ENCODE results near the gene ADAMTS17.

Gene ADAMTS17

DNA sequence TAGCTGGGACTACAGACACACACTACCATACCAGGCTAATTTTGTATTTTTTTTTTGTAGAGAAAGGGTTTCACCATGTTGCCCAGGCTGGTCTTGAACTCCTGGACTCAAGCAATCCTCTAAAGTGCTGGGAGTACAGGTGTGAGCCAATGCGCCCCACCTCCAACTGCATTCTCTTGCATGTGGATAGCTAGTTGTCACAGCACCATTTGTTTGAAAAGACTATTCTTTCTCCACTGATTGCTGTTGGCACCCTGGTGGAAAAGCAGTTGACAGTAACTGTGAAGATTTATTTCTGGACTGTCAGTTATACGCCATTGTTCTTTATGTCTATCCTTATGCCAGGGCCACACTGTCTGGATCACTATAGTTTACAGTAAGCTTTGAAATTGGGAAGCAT lies 303.9 kb downstream of the ADAMTS17 start:
- DNase-seq: no peak

DNA sequence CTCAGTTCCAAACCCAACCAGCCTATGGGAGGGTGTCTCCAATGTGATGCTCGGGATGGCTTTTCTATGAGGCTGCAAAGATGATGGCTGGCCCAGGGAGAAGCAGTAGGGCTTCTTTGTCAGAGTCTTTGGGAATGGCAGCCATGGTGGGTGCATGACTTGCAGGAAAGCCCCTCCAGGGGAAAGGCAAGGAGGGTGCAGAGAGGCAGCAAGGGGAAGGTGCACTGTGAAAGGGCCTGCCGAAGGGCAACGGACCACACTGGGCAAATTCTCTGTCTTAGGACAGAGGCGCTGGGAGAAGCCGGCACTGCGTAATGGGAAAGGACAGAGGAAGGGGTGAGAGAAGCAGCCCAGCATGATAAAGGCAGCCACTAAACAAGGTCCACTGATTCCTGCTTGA lies 305.8 kb downstream of the ADAMTS17 start:
- no peak for DNase-seq

DNA sequence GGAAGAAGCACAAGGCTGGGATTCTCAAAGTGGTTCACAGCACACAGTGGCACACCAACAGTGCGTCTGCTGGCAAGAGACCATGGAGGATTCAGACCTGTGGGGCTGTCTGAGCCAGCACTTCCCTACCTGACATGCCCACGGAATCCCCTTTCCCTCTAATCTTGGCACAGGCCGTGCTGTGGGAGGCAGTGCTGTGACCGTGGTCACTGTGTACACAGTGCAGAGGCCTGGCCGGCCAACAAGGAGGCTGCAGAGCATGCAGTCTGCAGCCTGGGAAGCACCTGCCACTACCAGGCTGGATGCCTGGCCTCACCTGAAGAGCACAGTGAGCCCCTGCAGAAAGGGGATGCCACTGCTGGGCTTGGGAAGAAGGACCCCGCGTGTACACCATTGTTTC lies 307.6 kb downstream of the ADAMTS17 start:
- no peak for DNase-seq

- no peak for DNase-seq
Measured at GRCh38 chr15:100033140-100033857, 308.5 kb downstream of the ADAMTS17 start.

DNA sequence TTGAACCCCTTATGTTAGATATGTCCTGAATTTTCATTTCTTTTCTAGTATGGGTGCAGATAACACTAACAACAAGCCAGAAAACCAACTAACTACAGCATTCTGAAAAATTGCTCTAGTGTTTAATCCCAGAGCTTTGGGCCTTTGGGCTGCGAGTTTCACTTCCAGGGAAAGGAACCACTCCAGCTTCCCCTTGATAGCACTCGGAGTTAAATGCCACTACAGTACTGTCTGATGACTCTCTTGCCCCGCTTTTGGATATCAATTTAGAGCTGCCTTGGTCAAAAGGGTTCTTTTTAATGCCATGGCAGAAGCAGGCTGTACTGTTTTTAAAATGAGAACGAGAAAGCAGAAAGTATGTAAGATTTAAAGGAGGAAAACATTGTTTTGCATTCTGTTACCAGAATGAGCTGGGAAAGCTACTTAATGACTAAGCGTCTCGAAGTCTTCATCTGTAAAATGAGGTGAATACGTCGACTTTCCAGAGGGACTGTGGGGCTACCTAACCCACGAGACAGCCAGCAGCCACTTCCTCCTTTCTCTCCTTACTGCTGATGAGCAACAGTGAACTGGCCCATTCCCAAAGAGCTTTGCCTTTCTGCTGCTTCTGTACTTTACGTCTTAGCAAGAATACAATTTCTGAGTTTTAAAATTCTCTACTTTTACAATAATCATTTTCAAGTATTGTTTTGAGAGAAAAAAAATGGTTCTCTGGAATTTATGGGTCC lies 309.3 kb downstream of the ADAMTS17 start:
- no peak for DNase-seq

DNA sequence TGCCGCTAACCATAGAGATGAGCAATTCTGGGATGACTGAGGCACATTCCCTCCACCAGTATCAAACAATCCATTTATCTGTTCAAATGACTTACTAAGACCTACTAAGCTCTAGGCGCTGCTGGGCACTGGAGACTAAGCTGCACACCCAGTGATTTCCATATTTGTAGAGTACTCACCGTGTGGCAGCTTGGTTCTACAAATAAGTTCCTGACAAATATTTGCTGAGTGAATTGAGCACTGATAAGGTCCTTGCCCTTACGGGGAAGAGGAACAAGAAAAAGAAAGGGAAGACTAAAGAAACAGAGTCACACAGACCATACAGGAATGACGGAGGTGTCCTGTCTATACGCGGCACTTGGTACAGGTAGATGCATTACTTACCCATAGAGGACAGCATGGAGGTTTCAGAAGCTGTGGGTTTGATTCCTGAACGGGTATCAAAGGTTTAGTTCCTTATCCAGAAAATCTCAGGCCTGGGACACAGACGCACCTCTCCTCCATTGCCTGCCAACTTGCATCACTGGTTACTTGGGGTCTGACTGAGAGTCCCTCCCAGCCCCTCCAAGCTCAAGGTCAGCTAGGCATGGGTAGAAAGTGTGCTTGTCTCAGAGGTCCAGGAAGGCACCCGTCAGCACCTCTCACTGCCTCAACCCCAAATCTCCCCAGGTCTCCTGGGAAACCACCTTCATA lies 310.0 kb downstream of the ADAMTS17 start:
- DNase-seq: no peak

DNA sequence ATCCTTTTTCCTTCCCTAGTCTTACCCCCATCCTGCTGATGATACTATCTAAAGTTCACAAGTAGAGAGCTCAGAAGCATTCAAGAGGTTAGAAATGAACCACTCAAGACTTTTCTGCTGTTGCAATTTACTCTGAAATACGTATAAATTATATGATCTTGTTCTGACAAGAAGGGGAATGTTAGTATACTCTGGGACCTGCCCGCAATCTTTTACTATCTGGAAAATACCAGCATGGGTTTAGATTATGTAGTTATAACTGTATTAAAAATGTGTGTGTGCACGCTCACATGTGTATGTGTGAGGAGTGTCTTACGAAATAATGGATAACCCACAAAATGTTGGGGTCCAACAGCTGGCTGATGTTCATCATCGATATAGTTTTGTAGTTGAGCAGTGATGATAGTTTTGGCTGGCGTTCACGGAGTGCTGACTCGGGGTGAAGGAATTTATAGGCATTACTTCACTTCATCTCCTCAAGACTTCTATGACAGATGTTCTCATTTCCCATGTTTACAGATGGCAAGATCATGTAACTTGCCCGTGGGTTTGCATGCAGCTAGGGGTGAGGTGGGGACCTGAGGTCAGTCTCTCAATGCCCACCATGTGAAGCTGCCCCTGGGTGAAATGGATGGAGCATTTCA lies 311.1 kb downstream of the ADAMTS17 start:
- no peak for DNase-seq

GRCh38 chr15:100029868-100030479 lies 311.8 kb downstream of the ADAMTS17 start:
- DNase-seq: no peak

DNA sequence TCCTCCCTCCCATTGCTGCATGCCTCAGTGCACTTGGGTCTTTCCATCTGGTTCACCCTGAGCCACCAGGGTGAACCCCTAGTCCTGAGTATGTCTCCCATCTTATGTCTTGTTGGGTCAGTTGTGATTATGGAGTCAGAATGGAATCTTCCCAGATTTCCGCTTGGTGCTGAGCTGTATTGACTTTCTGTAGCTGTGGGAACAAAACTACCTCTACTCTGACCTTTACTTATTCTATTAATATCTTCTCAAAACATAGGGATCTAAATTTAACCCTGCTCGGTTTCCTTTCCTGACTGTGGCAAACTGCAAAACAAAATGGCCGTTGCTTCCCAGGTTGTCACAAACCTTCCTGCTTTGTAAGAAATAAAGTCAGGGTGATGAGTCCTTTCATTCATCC lies 312.7 kb downstream of the ADAMTS17 start:
- no peak for DNase-seq

DNA sequence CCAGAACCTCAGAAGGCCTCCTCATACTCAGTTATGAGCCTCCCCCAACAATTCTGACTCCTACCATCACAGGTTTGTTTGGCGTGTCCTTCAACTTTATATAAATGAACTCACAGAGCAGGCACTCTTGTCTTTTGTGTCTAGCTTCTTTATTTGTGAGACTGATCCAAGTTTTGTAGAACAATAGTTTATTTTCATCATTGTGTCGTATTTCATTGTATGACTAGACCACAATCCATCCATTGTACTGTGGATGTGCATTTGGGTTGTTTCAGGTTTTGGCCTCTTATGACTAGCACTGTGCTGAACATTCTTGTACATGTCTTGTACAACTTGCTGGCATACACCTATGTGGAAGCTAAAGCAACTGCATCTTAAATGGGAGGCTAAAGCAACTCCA lies 315.7 kb downstream of the ADAMTS17 start:
- DNase-seq: no peak

GRCh38 chr15:100022806-100023205 lies 319.0 kb downstream of the ADAMTS17 start:
- DNase-seq: no peak

GRCh38 chr15:100022391-100022790 lies 319.4 kb downstream of the ADAMTS17 start:
- DNase-seq: no peak

- no peak for DNase-seq
Measured at GRCh38 chr15:100021653-100022052, 320.1 kb downstream of the ADAMTS17 start.

DNA sequence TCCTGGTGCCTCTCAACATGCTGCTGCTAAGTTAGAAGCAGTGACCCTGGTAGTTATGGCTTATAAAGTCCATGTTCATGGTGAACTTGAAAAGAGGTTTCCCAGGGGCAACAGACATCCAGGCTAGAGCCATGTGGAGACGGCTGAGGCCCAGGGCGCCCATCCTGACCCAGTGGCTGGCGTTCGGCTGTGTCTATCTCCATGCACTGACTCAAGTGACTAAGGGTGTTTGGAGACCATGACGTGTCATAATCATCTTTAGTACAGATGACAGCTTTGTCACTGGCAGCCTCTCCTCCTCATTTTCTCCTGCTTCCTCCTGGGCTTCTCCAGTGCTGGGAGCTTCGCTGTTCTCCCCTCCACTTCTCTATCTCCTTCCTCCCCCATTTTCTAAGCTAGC lies 321.2 kb downstream of the ADAMTS17 start:
- DNase-seq: no peak

- DNase-seq: no peak
Measured at GRCh38 chr15:100020189-100020588, 321.6 kb downstream of the ADAMTS17 start.

- DNase-seq: no peak
Measured at GRCh38 chr15:100019601-100020000, 322.2 kb downstream of the ADAMTS17 start.

DNA sequence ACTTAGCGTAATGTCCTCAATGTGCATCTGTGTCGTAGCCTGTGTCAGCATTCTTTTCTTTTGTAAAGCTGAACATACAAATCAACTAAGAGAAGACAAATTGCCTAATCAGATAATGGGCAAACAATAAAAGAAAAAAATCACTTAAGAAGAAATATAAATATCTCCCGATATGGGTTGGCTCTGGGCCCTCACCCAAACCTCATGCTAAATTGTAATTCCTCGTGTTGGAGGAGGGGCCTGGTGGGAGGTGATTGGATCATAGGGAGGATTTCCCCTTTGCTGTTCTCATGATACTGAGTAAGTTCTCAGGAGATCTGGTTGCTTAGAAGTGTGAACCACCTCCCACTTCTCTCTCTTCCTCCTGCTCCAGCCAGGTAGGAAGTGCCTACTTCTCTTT lies 323.6 kb downstream of the ADAMTS17 start:
- no peak for DNase-seq

DNA sequence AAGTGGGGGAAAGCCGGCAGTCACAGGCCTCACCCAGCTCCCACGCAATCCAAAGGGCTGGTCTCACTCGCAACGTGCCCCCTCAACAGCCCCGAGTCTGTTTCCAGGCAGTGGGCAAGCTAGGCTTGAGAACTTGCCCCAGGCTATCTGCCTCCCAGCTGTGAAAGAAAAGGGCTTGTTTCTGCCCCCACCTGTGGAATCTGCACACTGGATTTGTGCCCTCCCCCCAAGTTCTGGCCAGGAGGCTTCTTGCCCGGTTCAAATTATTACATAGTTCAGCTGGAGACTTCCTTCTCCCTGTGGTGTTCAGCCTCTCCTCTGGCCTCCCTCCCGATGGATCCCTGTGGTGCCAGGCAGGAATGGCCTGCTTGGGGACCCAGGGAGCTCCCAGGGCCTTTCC lies 324.6 kb downstream of the ADAMTS17 start:
- no peak for DNase-seq

DNA sequence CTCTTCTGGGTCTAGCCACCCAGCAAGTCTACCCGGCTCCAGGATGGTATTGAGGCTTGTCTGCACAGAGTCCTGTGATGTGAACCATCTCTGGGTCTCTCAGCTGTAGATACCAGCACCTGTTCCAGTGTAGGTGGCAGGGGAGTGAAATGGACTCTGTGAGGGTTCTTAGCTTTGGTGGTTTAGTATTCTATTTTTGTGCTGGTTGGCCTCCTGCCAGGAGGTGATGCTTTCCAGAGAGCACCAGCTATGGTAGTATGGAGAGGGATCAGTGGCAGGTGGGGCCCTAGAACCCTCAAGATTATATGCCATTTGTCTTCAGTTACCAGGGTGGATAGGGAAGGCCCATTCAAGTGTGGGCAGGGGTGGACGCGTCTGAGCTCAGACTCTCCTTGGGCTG lies 325.1 kb downstream of the ADAMTS17 start:
- DNase-seq: no peak

DNA sequence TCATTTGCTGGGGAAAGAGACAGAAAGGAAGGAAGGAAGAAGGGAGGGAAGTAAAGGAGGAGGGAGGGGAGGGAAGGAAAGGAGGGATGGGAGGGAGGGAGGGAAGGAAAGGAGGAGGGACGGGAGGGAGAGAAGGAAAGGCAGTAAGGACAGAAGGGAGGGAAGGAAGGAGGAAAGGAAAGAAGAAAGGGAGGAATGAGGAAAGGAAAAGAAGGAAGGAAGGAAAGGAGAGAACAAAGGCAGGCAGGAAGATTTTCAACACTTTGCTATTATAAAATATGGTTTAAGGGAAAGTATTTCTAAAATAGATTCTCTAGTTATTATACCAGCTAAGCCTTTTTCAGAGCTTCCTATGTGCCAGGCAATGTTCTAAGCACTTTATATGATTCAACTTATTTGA lies 330.5 kb downstream of the ADAMTS17 start:
- DNase-seq: no peak

- DNase-seq: no peak
Measured at GRCh38 chr15:100009372-100009771, 332.4 kb downstream of the ADAMTS17 start.

GRCh38 chr15:100008258-100008657 lies 333.5 kb downstream of the ADAMTS17 start:
- DNase-seq: no peak

DNA sequence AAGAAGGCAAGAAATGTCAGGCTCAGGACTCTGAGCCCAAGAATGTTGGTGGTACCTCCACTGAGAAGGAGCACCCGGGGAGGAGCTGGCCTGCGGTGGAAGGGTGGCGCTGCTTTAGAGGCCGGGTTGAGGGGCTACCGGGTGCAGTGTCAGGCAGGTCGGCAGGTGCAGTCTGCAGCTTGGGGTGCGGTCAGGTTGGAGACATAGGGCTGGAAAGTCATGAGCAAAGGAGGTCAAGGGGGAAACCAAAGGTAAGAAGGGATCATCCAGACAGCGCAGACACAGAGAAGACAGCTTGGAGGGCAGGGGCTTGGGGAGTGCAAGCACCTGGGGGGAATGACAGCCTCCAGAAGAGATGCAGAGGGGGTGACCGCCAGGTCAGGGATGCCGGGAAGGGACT lies 334.2 kb downstream of the ADAMTS17 start:
- no peak for DNase-seq

Data from CD4-positive, alpha-beta T cell treated with Interleukin-1 beta for 1 hour (primary cell).